Body of pancreas (tissue), 4 donors: ENCODE data around the gene OR1J2.

Experiments used
- POLR2A ChIP-seq, 3 donors: fragments of 450-650 bp; IDR thresholded peaks; one replicate each; pipeline ENCODE4 v1.6.1; 2016; ENCODE audit warnings: antibody characterized with exemption in 3 of 3, mild to moderate bottlenecking in 2 of 3
- TF ChIP-seq, protein P1 (sequence below), 7 experiments: fragments of 450-650 bp in 4 of 7; fragments of 200-600 bp in 3 of 7; sonication (generic) in 3 of 7; IDR thresholded peaks; one replicate each; pipeline ENCODE4 v1.5.1; 2016 to 2019; ENCODE audit warnings: antibody characterized with exemption in 7 of 7

DNA sequence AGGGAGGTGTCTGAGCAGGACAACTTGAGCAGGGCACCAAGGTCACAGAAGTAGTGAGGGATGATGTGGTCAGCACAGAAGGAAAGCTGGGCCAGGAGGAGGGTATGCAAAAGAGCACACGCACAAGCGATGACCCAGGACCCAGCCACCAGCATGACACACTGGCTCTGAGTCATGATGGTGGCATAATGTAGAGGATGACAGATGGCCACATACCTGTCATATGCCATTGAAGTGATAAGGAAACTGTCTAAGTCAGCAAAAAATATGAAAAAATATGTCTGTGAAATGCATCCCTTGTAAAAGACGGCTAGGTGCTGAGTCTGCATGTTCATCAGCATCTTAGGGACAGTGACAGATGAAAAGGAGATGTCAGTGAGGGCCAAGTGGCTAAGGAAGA is 33.3 kb upstream of the OR1J2 start:
- TF ChIP-seq, protein P1, sequence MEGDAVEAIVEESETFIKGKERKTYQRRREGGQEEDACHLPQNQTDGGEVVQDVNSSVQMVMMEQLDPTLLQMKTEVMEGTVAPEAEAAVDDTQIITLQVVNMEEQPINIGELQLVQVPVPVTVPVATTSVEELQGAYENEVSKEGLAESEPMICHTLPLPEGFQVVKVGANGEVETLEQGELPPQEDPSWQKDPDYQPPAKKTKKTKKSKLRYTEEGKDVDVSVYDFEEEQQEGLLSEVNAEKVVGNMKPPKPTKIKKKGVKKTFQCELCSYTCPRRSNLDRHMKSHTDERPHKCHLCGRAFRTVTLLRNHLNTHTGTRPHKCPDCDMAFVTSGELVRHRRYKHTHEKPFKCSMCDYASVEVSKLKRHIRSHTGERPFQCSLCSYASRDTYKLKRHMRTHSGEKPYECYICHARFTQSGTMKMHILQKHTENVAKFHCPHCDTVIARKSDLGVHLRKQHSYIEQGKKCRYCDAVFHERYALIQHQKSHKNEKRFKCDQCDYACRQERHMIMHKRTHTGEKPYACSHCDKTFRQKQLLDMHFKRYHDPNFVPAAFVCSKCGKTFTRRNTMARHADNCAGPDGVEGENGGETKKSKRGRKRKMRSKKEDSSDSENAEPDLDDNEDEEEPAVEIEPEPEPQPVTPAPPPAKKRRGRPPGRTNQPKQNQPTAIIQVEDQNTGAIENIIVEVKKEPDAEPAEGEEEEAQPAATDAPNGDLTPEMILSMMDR (IDR thresholded peaks at IDR 0.05): no peak
- no peak for TF ChIP-seq POLR2A (IDR thresholded peaks at IDR 0.05)
